ENCODE results near the gene LENG1.
A peak's percentile ranks its signal among the peaks of the same experiment; 100 is the strongest.

Gene LENG1

DNA sequence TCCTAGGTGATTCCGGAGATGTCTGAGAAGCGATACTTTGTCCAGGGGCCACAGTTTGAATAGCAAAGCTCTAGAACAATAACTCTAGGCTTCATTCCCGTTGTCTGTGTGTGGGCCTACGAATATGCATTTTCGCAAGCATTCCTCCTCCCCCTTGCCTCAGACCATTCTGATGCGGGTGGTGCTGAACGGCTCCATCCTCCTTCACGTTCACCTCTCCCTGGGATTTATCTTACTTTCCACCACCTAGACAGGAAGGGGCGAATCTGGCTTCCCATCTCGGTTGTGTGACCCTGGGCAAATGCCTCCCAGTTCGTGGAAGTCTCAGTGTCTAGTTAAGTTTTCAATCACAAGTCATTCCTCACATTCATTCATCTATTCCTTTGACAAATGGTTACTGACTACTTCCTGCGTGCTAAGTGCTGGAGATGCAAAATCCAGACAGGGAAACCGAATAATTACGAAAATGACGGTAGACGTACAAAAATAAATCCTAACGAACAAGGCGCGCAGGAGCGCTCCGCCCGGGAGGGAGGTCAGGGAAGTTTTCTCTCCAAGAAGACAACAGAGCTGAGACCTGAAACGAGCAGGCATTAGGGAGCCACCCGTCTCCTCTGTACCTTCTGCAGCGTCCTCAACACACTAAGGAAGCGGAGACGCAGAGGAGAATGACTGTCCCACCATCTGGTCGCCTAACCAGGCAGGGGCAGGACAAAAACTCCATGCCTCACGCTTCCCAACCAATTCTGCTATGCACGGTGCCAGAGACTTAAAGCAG lies 23.2 kb downstream of the LENG1 start:
- TF ChIP-seq, protein P1, sequence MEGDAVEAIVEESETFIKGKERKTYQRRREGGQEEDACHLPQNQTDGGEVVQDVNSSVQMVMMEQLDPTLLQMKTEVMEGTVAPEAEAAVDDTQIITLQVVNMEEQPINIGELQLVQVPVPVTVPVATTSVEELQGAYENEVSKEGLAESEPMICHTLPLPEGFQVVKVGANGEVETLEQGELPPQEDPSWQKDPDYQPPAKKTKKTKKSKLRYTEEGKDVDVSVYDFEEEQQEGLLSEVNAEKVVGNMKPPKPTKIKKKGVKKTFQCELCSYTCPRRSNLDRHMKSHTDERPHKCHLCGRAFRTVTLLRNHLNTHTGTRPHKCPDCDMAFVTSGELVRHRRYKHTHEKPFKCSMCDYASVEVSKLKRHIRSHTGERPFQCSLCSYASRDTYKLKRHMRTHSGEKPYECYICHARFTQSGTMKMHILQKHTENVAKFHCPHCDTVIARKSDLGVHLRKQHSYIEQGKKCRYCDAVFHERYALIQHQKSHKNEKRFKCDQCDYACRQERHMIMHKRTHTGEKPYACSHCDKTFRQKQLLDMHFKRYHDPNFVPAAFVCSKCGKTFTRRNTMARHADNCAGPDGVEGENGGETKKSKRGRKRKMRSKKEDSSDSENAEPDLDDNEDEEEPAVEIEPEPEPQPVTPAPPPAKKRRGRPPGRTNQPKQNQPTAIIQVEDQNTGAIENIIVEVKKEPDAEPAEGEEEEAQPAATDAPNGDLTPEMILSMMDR (IDR thresholded peaks at IDR 0.05; ENCODE audit: low read depth, low read length), result no peak
- DNase-seq (ENCODE audit: extremely low read depth, low read depth), result no peak

DNA sequence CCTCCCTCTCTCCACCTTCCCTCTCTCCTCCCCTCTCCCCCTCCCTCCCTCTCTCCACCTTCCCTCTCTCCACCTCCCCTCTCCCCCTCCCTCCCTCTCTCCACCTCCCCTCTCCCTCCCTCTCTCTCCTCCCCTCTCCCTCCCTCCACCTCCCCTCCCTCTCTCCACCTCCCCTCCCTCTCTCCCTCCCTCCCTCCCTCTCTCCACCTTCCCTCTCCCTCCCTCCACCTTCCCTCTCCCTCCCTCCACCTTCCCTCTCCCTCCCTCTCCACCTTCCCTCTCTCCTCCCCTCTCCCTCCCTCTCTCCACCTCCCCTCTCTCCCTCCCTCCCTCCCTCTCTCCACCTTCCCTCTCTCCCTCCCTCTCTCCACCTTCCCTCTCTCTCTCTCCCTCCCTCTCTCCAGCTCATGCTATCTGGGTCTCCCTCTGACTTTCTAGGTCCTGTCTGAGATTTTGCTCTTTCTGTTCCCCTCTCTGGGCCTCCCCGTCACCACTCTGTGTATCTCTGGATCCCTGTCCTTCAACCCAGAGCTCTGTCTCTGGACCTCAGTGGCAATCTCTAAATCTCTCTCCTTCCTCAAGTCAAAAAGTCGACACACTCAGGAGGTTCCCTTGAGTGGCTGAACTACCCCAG lies 25.4 kb downstream of the LENG1 start:
- no peak for DNase-seq (ENCODE audit: extremely low read depth, low read depth)
- TF ChIP-seq, protein P1 (IDR thresholded peaks at IDR 0.05; ENCODE audit: low read depth, low read length), result no peak

DNA sequence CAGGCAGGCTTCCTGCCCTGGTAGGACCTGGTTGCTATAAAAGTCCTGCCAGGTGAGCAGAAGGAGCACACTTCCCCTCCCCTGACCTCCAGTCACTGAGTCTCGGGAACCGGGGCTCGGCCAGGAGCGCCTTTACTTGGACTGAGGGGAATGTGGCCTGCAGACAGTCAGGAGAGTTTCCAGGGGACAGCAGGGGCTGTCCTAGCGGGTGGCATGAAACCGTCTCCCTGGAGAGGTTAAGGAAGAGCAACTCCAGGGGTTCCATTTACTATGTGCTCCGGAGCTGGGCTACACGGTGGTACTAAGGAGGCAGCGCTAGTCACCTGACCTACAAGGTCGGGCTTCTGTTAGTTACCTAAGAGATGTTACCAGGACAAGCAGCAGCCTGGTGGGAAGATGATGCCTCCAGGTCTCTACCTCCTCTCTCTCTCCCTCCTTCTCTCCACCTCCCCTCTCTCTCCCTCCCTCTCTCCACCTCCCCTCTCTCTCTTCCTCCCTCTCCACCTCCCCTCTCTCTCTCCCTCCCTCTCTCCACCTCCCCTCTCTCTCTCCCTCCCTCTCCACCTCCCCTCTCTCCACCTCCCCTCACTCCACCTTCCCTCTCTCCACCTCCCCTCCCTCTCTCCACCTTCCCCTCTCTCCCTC lies 26.1 kb downstream of the LENG1 start:
- TF ChIP-seq, protein P1 (IDR thresholded peaks at IDR 0.05; ENCODE audit: low read depth, low read length), result no peak
- DNase-seq (ENCODE audit: extremely low read depth, low read depth), result peak; percentile 8

DNA sequence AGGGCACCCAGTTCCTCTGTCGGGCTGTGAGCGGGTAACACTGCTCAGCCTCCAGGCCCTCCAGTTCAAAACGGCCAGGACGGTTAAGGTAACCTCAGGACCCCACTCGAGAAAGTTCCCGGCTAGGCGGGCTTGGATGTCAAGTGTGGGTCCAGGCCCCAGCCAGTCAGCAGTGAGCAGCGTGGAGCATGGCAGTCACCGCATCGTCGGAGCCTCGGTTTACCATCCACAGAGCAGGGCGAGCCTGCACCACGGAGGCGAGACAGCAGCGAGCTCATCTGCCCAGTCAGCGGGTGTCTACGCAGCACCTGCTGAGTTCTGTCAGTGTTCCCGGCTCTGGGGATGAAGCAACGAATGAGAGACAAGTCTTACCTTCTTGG lies 29.9 kb downstream of the LENG1 start:
- TF ChIP-seq, protein P1 (IDR thresholded peaks at IDR 0.05; ENCODE audit: low read depth, low read length), result no peak
- no peak for DNase-seq (ENCODE audit: extremely low read depth, low read depth)

DNA sequence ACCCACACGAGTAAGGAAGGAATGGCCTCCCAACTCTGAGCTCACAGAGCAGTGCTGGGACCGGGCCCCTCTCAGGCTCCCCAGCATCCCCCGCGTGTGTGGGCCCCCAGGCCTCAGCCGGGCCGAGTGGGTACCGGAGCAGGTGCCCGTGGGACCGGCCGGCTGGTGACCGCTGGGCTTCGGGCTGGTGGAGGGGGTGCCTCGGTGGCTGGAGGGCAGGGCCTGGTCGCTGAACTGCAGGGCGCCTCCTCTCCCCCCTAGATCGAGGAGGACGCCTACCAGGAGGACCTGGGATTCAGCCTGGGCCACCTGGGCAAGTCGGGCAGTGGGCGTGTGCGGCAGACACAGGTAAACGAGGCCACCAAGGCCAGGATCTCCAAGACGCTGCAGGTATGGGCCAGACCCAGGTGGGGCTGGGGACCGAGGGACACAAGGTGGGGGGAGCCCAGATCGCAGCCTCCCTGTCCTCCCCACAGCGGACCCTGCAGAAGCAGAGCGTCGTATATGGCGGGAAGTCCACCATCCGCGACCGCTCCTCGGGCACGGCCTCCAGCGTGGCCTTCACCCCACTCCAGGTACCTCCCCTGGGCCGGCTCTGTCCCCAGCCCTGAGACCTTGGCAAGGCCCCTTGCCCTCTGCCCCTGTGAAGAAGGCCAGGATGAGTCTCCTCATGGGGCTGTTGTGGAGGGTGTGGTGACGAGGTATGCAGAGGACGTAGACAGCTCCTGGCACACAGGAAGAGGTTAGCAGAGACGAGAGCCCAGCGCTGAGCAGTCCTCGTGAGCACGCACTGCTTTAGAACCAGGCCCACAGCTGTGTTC lies 30.5 kb downstream of the LENG1 start:
- DNase-seq (ENCODE audit: extremely low read depth, low read depth), result no peak
- TF ChIP-seq, protein P1 (IDR thresholded peaks at IDR 0.05; ENCODE audit: low read depth, low read length), result no peak

DNA sequence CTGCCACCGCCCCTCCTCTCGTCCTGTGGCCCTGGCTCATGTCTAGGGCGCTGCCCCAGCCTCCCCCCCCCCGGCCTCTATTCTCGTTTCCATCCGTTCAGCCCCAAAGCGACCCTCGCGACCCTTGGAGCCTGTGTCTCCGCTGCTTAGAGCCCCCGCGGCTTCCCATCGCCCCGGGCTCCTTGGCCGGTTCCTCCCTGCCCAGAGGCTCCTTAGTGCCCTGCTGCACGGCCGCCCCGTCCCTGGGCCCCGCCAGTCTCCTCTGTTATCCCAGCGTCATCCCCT lies 31.1 kb downstream of the LENG1 start:
- no peak for DNase-seq (ENCODE audit: extremely low read depth, low read depth)
- TF ChIP-seq, protein P1 (IDR thresholded peaks at IDR 0.05; ENCODE audit: low read depth, low read length), result no peak
